Activated CD8-positive, alpha-beta T cell treated with anti-CD3 and anti-CD28 coated beads, Interleukin-2, amount 10 ng/mL, durations not matched to agents 7 days and 5 days (primary cell): ENCODE data around the gene CLEC10A. TPM values are rescaled to one million over a fixed set of nuclear protein-coding genes. Genes with fewer than 3 reads are reported as not detected.
A peak's percentile ranks its signal among the peaks of the same experiment; 100 is the strongest.

Experiments used
- ATAC-seq: fragments of 150-1000 bp; cut with Tn5 transposase; one replicate; pipeline ENCODE4 v1.10.0; 2021; ENCODE audit warnings: moderate library complexity
- CTCF ChIA-PET: fragments of 350-600 bp; sonication (Branson Sonifier 250); formaldehyde crosslinking; loops from one replicate; lab custom pipeline; 2021; ENCODE audit warnings: antibody characterized with exemption; lab: Charles Lee
- POLR2A ChIA-PET: fragments of 350-600 bp; sonication (Branson Sonifier 250); formaldehyde crosslinking; loops from one replicate; lab custom pipeline; 2021; ENCODE audit warnings: antibody characterized with exemption; lab: Charles Lee
- DNase-seq: peaks from one replicate; pipeline ENCODE4 v3.0.0-alpha.2; 2020
- H3K27ac Mint-ChIP-seq: one replicate; pipeline ENCODE4 v1.8.0; 2021; ENCODE audit warnings: mild to moderate bottlenecking, mixed read lengths
- H3K27me3 Mint-ChIP-seq: one replicate; pipeline ENCODE4 v1.8.0; 2021; ENCODE audit warnings: low read depth, mixed read lengths
- H3K36me3 Mint-ChIP-seq: one replicate; pipeline ENCODE4 v1.8.0; 2021; ENCODE audit warnings: low read depth, mixed read lengths
- H3K4me1 Mint-ChIP-seq: one replicate; pipeline ENCODE4 v1.8.0; 2021; ENCODE audit warnings: low read depth, mixed read lengths
- H3K4me3 Mint-ChIP-seq: one replicate; pipeline ENCODE4 v1.8.0; 2021; ENCODE audit warnings: mild to moderate bottlenecking, mixed read lengths
- H3K9me3 Mint-ChIP-seq: one replicate; pipeline ENCODE4 v1.8.0; 2022; ENCODE audit warnings: mixed read lengths; ENCODE audit not compliant: insufficient read depth
- total RNA-seq, 2 experiments: library from RNA; stranded (reverse); gene quantifications; one replicate each; pipeline ENCODE4 v1.2.3, GENCODE V29; 2021

The CLEC10A gene
- total RNA-seq, 2 experiments from 2014 or later, result not detected

GRCh38 chr17:7029096-7029495 lies 51.0 kb downstream of the CLEC10A start:
- peaks cover 8% of the 10 kb centered on the region for H3K36me3 Mint-ChIP-seq
- H3K4me1 Mint-ChIP-seq, result peaks cover 63% of the 10 kb centered on the region
- H3K27me3 Mint-ChIP-seq, result no peaks in the 10 kb centered on the region
- H3K27ac Mint-ChIP-seq, result peak overlapping the region; percentile 89
- no peaks in the 10 kb centered on the region for H3K9me3 Mint-ChIP-seq
- CTCF ChIA-PET, result interaction anchor here (0.9 to 2.4 kb wide), 2 partner anchors 7 to 9 kb away, joined by 3 to 14 read pairs; no protein-coding TSS in a partner anchor
- no peak overlapping the region for H3K4me3 Mint-ChIP-seq
- DNase-seq, result no peak
- POLR2A ChIA-PET, result interaction anchor here (2.3 kb wide), 1 partner anchor 14 kb away, joined by 11 read pairs; a partner anchor contains a TSS
- ATAC-seq, result no peak

GRCh38 chr17:7027335-7027734 lies 52.7 kb downstream of the CLEC10A start:
- Mint-ChIP-seq H3K27ac (no peak overlapping the region), H3K4me3 (no peak overlapping the region), H3K9me3 (no peaks in the 10 kb centered on the region), H3K27me3 (no peaks in the 10 kb centered on the region), H3K36me3 (peaks cover 5% of the 10 kb centered on the region), H3K4me1 (peaks cover 66% of the 10 kb centered on the region)
- CTCF ChIA-PET, result interaction anchor here (1.2 kb wide), 2 partner anchors 12 to 113 kb away, joined by 4 read pairs; no protein-coding TSS in a partner anchor
- ATAC-seq (no peak), DNase-seq (no peak)
- POLR2A ChIA-PET, result interaction anchor here (2.3 kb wide), 1 partner anchor 12 kb away, joined by 11 read pairs; a partner anchor contains a TSS

GRCh38 chr17:7026471-7027115 lies 53.5 kb downstream of the CLEC10A start:
- ATAC-seq, result no peak
- Mint-ChIP-seq H3K27me3 (no peaks in the 10 kb centered on the region), H3K9me3 (no peaks in the 10 kb centered on the region), H3K36me3 (peaks cover 4% of the 10 kb centered on the region), H3K4me1 (peaks cover 66% of the 10 kb centered on the region), H3K4me3 (no peak overlapping the region), H3K27ac (no peak overlapping the region)
- POLR2A ChIA-PET, result interaction anchor here (3.2 to 7.0 kb wide), 2 partner anchors 9 to 11 kb away, joined by 16 to 61 read pairs; partner anchors contain the start of gene SLC16A13
- CTCF ChIA-PET, result interaction anchor here (1.8 kb wide), 1 partner anchor 19 kb away, joined by 9 read pairs; no protein-coding TSS in a partner anchor
- no peak for DNase-seq

- Mint-ChIP-seq H3K9me3 (no peaks in the 10 kb centered on the region), H3K36me3 (peaks cover 4% of the 10 kb centered on the region), H3K4me1 (peaks cover 66% of the 10 kb centered on the region), H3K27ac (no peak overlapping the region), H3K4me3 (no peak overlapping the region), H3K27me3 (peaks cover 2% of the 10 kb centered on the region)
- ChIA-PET CTCF (interaction anchor here (0.9 to 1.8 kb wide), 5 partner anchors 19 to 114 kb away, joined by 3 to 9 read pairs (median 4); no protein-coding TSS in a partner anchor), POLR2A (interaction anchor here (1.2 to 7.0 kb wide), 3 partner anchors 10 to 13 kb away, joined by 4 to 61 read pairs (median 16); partner anchors contain the start of genes RNASEK and SLC16A13)
- DNase-seq (no peak), ATAC-seq (no peak)
These were observed 54.8 kb downstream of the CLEC10A start for GRCh38 chr17:7025245-7025644.

Other genes with a start within 250 kb of the CLEC10A start
- not detected for gene TEKT1, start 248.5 kb downstream of the CLEC10A start, total RNA-seq
- not detected for gene ALOX12, start 84.2 kb downstream of the CLEC10A start, total RNA-seq
- 100 to 1,000 TPM; 104 to 116 TPM for gene RNASEK, start 67.6 kb downstream of the CLEC10A start, total RNA-seq
- under 1 TPM; 0.47 to 0.63 TPM for gene BCL6B, start 57.2 kb downstream of the CLEC10A start, total RNA-seq
- gene SLC16A13, start 44.2 kb downstream of the CLEC10A start, total RNA-seq, result 10 to 100 TPM; 14.8 to 15.0 TPM
- under 1 TPM; 0.34 to 0.39 TPM for gene SLC16A11, start 36.2 kb downstream of the CLEC10A start, total RNA-seq
- not detected for gene ASGR2, start 34.6 kb upstream of the CLEC10A start, total RNA-seq
- gene ASGR1, start 99.1 kb upstream of the CLEC10A start, total RNA-seq, result 1 to 10 TPM in 1 of 2 experiments, under 1 TPM in 1; 0.63 to 1.3 TPM
- 10 to 100 TPM; 10.1 to 11.7 TPM for gene DLG4, start 139.6 kb upstream of the CLEC10A start, total RNA-seq
- gene ACADVL, start 139.7 kb upstream of the CLEC10A start, total RNA-seq, result 100 to 1,000 TPM; 348 to 371 TPM
- 10 to 100 TPM; 52.4 to 56.6 TPM for gene DVL2, start 154.3 kb upstream of the CLEC10A start, total RNA-seq
- 10 to 100 TPM; 53.6 to 57.9 TPM for gene PHF23, start 159.2 kb upstream of the CLEC10A start, total RNA-seq
- 100 to 1,000 TPM; 203 to 227 TPM for gene GABARAP, start 162.2 kb upstream of the CLEC10A start, total RNA-seq
- gene CTDNEP1, start 171.5 kb upstream of the CLEC10A start, total RNA-seq, result 100 to 1,000 TPM; 171 to 186 TPM
- 10 to 100 TPM; 63.5 to 66.1 TPM for gene ELP5, start 172.0 kb upstream of the CLEC10A start, total RNA-seq
- gene CLDN7, start 182.2 kb upstream of the CLEC10A start, total RNA-seq, result 1 to 10 TPM; 1.1 to 1.3 TPM
- gene SLC2A4, start 201.5 kb upstream of the CLEC10A start, total RNA-seq, result not detected
- under 1 TPM; 0.37 to 0.66 TPM for gene YBX2, start 214.4 kb upstream of the CLEC10A start, total RNA-seq
- gene EIF5A, start 227.4 kb upstream of the CLEC10A start, total RNA-seq, result 100 to 1,000 TPM; 685 to 690 TPM
- gene GPS2, start 235.1 kb upstream of the CLEC10A start, total RNA-seq, result 10 to 100 TPM; 86.3 to 88.0 TPM
- 10 to 100 TPM; 45.6 to 47.0 TPM for gene NEURL4, start 249.1 kb upstream of the CLEC10A start, total RNA-seq